Skeletal muscle satellite cell (primary cell): ENCODE results near the gene ITGB6. TPM values are rescaled to one million over a fixed set of nuclear protein-coding genes. Genes with fewer than 3 reads are reported as not detected.
A peak's percentile ranks its signal among the peaks of the same experiment; 100 is the strongest.

ENCODE experiments used
- H3K27me3 ChIP-seq: 2 replicates; pipeline ENCODE4 v1.7.0; 2013; ENCODE audit warnings: low read length; ENCODE audit not compliant: control insufficient read depth, insufficient read depth
- H3K36me3 ChIP-seq: 2 replicates; pipeline ENCODE4 v1.7.0; 2013; ENCODE audit warnings: mild to moderate bottlenecking, control low read depth, low read length; ENCODE audit not compliant: insufficient read depth
- H3K4me1 ChIP-seq: 2 replicates; pipeline ENCODE4 v1.7.0; 2013; ENCODE audit warnings: low read length; ENCODE audit not compliant: control insufficient read depth, insufficient read depth
- H3K4me2 ChIP-seq: 2 replicates; pipeline ENCODE4 v1.7.0; 2013; ENCODE audit warnings: mild to moderate bottlenecking, low read length
- H3K4me3 ChIP-seq: 2 replicates; pipeline ENCODE4 v1.7.0; 2013; ENCODE audit warnings: low read length
- H3K9ac ChIP-seq: 2 replicates; pipeline ENCODE4 v1.7.0; 2013; ENCODE audit warnings: mild to moderate bottlenecking, low read depth, low read length, moderate library complexity
- H3K9me3 ChIP-seq: replicated peaks from 2 replicates; pipeline ENCODE4 v1.7.0; 2013; ENCODE audit warnings: mild to moderate bottlenecking, control low read depth, low read length
- total RNA-seq: library from RNA; depleted of rRNA; stranded (reverse); fragments of >200 nt; gene quantifications from 2 replicates; pipeline ENCODE4 v1.2.3, GENCODE V29; 2012; rRNA removed

The ITGB6 gene
- 0.25 and 2.2 TPM in 2 replicates for total RNA-seq

GRCh38 chr2:160199683-160200389 is at the start of gene ITGB6:
ITGB6 (minus strand) TSS chr2:160200272; CDS start chr2:160200063, 209 bp downstream.
- no peaks in the 10 kb centered on the region for H3K27me3 ChIP-seq
- no peak within 1 kb of the TSS for H3K9ac ChIP-seq
- H3K4me1 ChIP-seq = peaks cover 8% of the 10 kb centered on the region
- no peaks in the 10 kb centered on the region for H3K9me3 ChIP-seq
- H3K4me3 ChIP-seq = no peak within 1 kb of the TSS
- H3K36me3 ChIP-seq = no peaks in the 10 kb centered on the region
- H3K4me2 ChIP-seq = no peak within 1 kb of the TSS

DNA sequence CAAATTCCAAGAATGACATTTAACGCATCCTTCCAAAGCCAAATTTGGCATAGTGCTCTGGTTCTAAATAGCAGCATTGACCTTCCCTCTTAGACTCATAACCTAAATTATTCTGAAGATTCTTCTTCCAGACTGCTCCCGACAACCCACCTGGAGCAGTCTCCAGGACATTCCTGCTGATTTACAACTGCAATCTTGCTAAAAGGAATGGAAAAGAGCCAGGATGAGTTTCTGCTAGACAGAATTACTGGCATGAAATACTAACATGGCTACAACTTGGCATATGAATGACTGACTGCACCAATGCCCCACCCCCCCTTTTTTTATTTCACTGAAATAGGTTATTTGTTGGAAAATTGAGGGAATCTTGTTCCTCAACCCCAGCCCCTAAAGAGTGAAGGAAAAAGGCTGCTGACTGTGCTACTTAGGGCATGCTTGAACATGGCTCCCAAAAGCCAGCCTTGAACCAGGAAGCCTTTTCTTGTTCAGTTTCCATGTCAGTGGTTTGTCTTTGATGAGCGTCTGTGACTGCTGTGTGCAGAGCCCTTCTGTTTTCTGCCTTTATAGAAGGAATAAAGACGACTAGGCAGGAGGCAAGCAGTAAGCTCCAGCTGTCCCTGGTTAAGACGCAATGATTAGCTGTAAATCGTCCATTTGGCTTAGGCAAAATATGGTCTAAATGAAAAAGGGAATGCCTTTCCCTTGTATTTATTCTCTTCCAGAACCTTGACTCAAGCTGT is 47.4 kb upstream of the ITGB6 start:
- Histone ChIP-seq H3K4me3 (no peak overlapping the region), H3K4me1 (peaks cover 27% of the 10 kb centered on the region), H3K9ac (no peak overlapping the region), H3K36me3 (no peaks in the 10 kb centered on the region), H3K4me2 (no peak overlapping the region), H3K9me3 (no peaks in the 10 kb centered on the region), H3K27me3 (no peaks in the 10 kb centered on the region)

- H3K36me3 ChIP-seq = no peaks in the 10 kb centered on the region
- H3K4me1 ChIP-seq = peaks cover 29% of the 10 kb centered on the region
- H3K9me3 ChIP-seq = no peaks in the 10 kb centered on the region
- H3K9ac ChIP-seq = no peak overlapping the region
- no peak overlapping the region for H3K4me3 ChIP-seq
- H3K27me3 ChIP-seq = no peaks in the 10 kb centered on the region
- H3K4me2 ChIP-seq = no peak overlapping the region
These were observed 46.3 kb upstream of the ITGB6 start for GRCh38 chr2:160246356-160246755.

- H3K4me3 ChIP-seq = no peak overlapping the region
- no peaks in the 10 kb centered on the region for H3K9me3 ChIP-seq
- H3K36me3 ChIP-seq = no peaks in the 10 kb centered on the region
- no peak overlapping the region for H3K4me2 ChIP-seq
- H3K9ac ChIP-seq = no peak overlapping the region
- H3K27me3 ChIP-seq = no peaks in the 10 kb centered on the region
- peaks cover 36% of the 10 kb centered on the region for H3K4me1 ChIP-seq
These were observed 45.6 kb upstream of the ITGB6 start for GRCh38 chr2:160245614-160246155.

- Histone ChIP-seq H3K9ac (peak overlapping the region; percentile 5), H3K4me2 (no peak overlapping the region), H3K27me3 (no peaks in the 10 kb centered on the region), H3K4me1 (peaks cover 42% of the 10 kb centered on the region), H3K9me3 (no peaks in the 10 kb centered on the region), H3K4me3 (no peak overlapping the region), H3K36me3 (no peaks in the 10 kb centered on the region)
These were observed 43.0 kb upstream of the ITGB6 start for GRCh38 chr2:160242893-160243564.

DNA sequence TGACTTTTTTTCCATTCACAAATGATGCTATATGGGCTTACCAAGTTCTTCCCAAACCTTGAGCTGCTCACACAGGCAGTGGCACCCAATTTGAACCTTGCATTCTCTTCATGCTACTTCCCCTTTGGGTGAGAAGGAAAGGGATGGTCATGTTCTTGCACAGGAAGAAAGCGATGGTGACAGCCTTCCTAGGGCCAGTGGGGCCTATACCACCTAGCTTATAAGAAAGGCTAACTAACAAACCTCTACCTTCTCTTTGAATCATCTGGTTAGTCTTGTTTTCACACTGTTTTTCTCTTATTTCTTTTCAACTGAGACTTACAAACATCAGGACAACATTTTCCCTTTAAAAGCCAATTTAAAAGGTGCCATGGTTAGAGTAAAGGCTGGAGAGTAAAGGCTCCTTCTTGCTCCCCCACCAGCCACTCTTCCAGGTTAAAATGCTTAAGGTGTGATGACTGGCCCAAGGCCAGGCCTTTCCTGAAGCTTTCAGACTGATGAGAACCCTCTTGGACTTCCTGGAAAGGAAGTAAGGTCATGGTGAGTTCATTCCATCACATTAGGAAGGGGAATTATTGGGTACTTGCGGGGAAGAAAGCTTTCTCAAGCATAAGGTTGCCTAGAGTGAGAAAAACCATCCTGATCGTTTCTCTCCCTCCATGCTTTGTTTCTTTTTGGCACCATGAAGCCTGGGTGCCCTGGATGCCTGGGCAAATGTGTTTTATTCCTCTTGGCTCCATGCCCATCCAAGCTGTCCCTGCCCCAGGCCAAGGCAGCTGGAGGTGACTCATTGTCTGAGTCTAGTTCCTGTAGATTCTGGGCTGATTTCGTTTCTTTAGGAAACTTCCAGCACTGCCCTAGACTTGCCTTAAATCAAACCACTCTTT is 41.4 kb upstream of the ITGB6 start:
- H3K9ac ChIP-seq = peak overlapping the region; percentile 52

GRCh38 chr2:160239436-160239835 is 39.4 kb upstream of the ITGB6 start:
- Histone ChIP-seq H3K4me3 (no peak overlapping the region), H3K9ac (no peak overlapping the region), H3K36me3 (no peaks in the 10 kb centered on the region), H3K27me3 (no peaks in the 10 kb centered on the region), H3K4me1 (peaks cover 35% of the 10 kb centered on the region), H3K9me3 (no peaks in the 10 kb centered on the region), H3K4me2 (no peak overlapping the region)

More for the DNA sequence above, 41.4 kb upstream of the ITGB6 start:
- Histone ChIP-seq H3K9me3 (no peaks in the 10 kb centered on the region), H3K4me2 (peak overlapping the region; percentile 22), H3K4me1 (peaks cover 41% of the 10 kb centered on the region), H3K27me3 (no peaks in the 10 kb centered on the region), H3K4me3 (no peak overlapping the region), H3K36me3 (no peaks in the 10 kb centered on the region)

GRCh38 chr2:160238392-160238791 is 38.3 kb upstream of the ITGB6 start:
- no peak overlapping the region for H3K4me2 ChIP-seq
- H3K9ac ChIP-seq = no peak overlapping the region
- peaks cover 34% of the 10 kb centered on the region for H3K4me1 ChIP-seq
- H3K4me3 ChIP-seq = no peak overlapping the region
- no peaks in the 10 kb centered on the region for H3K27me3 ChIP-seq
- no peaks in the 10 kb centered on the region for H3K36me3 ChIP-seq
- no peaks in the 10 kb centered on the region for H3K9me3 ChIP-seq

GRCh38 chr2:160232905-160233475 is 32.9 kb upstream of the ITGB6 start:
- H3K9ac ChIP-seq = no peak overlapping the region
- no peak overlapping the region for H3K4me2 ChIP-seq
- no peak overlapping the region for H3K4me3 ChIP-seq
- no peaks in the 10 kb centered on the region for H3K27me3 ChIP-seq
- H3K9me3 ChIP-seq = no peaks in the 10 kb centered on the region
- H3K36me3 ChIP-seq = no peaks in the 10 kb centered on the region
- H3K4me1 ChIP-seq = peaks cover 26% of the 10 kb centered on the region

- Histone ChIP-seq H3K4me3 (peak overlapping the region; percentile 14), H3K36me3 (no peaks in the 10 kb centered on the region), H3K4me1 (peaks cover 60% of the 10 kb centered on the region), H3K9me3 (no peaks in the 10 kb centered on the region), H3K27me3 (no peaks in the 10 kb centered on the region), H3K9ac (peak overlapping the region; percentile 75), H3K4me2 (peak overlapping the region; percentile 71)
These were observed 29.5 kb upstream of the ITGB6 start for GRCh38 chr2:160229591-160229990.
